HuH-7 (cell line): ENCODE results near the gene DNER.
"Not testable (repeated sequence)": the region's sequence is repeated elsewhere in the genome, so short reads cannot be mapped to it uniquely, and the experiment has no call there.

Experiments used
- DNase-seq: peaks from one replicate; pipeline ENCODE4 v3.0.0; 2011; ENCODE audit warnings: low spot score

DNER gene

DNA sequence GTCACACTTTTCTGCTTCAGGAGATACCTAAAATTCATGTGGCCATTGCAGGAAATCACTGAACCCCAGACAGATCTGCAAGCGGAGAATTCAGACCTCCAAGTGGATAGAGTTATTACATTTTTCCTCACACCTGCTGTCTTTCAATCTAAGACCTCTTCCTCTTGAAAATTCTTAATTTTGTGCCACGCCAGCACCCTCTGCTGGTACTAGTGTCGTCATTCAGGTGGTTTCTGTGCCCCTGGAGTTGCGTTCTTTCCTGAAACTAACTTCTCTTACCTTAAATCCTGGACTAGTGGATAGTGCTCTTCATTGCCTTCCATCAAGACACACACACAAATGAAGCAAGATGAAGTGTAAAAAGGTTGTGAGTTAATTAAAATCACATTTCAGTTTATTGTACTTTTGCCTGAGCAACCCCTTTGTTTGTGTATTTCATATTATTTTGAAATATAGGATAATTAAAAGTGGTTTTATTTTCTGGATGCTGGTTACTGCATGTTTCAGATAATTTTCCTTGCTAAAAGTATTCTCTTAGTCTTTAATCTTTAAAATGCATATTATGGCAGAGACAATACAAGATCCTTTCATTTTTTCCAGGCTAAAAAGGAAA lies 1.6 kb upstream of the DNER start:
- peak; percentile 23 for DNase-seq

DNA sequence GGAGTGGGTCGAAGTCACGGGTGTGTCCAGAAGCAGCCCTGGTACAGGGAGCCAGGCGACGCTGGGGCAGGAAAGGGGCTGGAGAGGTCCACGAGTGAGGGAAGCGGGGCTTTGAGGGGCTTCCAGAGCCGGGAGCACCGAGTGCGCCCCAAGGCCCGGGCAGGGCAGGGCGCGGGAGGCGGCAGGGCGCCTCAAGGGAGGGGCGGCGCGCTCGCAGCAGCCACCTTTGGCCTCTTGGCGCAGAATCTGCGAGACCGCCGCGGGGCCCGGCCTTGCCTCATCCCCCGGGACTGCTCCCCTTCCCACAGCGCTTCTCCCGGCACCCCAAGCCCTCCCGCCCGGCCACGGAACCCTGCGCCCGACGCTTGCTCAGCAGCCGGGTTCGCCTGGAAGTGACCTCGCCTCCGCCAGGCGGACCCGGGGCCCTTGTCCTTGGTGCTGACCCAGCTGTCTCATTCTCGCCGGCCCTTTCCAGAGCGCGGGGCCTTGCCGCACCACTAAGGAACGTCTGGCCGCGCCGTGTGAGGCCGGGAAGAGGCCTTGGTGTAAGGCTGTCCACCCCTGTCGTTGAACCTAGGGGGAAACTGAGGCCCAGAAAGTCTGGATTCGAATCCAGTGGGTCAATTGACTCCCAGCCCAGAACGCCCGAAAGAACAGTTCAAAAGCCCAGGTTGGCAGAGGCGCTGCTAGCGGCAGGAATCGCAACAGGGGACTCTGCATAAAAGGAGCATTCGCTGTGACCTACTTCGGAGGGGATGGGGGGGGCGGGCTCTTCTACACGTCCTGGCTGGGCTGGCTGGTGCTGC lies 584 bp upstream of the DNER start:
- peak; percentile 68 for DNase-seq

- DNase-seq, result no peak
These were observed 830 bp downstream of the DNER start for GRCh38 chr2:229713371-229714079.

- DNase-seq, result no peak
These were observed 2.2 kb downstream of the DNER start for GRCh38 chr2:229712136-229712535.

GRCh38 chr2:229708335-229708734 lies 6.0 kb downstream of the DNER start:
- DNase-seq, result no peak

DNA sequence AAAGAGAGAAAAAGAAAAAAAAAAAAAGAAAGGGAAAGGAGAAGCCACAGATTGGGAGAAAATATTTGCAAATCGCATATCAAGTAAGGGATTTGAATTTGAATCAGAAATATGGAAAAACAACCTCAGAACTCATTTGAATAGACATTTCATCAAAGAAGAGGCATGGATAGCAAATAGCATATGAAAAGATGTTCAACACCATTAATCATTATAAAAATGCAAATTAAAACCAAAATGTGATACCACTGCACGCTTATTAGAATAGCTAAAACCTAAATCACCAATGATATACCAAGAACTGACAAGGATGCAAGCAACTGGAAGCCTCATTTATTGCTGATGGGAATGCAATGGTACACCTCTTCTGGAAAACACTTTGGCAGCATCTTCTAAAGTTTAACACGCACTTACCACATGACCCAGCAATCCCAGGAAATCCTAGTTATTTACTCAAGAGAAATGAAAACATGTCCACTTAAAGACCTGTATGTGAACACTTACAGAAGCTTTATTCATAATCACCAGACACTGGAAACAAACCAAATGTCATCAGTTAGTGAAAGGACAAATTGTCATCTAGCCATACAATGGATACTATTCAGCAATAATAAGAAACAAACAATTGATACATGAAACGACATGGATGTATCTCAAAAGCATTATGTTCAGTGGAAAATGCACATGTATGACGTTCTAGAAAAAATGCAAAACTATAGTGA lies 10.3 kb downstream of the DNER start:
- no peak for DNase-seq

DNA sequence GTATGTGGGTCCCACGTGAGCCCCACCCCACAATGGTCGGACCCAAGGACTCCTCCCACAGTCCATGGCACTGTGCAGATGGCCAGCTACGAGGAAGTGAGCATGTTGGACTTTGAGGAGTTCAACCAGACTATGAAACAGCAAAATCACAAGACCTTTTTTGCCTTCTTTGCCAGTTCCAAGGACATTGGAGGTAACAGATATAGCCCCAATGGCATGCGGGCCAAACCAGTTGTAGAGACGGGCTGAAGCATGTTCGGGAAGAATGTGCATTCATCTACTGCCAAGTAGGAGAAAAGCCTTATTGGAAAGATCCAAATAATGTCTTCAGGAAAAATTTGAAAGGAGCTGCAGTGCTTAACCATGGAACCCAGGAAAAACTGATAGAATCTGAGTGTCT lies 12.6 kb downstream of the DNER start:
- DNase-seq, result no peak

DNA sequence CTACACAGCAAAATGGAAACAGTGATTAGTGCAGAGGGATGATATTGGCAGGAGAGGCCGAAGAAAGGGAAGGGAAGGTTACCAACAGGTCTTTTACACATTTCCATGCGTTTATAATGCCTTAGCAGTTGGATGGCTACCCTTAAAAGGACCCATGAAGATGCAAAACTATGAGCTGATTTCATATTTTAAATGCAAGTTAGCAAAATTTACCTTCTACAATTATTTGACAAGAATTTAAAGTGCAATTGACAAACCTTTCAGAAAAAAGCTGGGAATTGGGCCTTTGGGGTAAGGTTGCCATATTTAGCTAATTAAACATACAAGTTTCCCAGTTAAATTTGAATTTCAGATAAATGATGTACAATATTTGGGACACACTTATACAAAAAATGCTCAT lies 13.3 kb downstream of the DNER start:
- DNase-seq, result no peak

DNA sequence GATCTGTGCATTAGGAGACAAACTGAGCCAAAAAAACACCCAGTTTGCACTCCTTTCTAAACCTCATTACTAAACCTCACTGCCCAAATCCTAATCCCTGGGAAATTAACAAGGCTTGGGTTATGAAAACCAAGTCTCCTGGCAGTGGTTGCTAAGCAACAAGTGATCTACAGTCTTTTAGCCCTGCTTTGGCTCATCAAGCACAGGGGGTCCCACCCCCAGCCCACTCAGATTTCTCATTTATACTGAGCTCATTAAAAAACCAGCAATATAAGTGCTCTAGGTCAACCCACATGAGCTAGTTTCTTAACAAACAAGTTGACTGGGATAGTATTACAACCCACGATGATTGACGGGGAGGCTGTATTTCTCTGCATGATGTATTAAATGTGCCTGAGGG lies 18.4 kb downstream of the DNER start:
- no peak for DNase-seq

- DNase-seq, result not testable (repeated sequence)
These were observed 20.5 kb downstream of the DNER start for GRCh38 chr2:229693845-229694244.

- no peak for DNase-seq
These were observed 22.7 kb downstream of the DNER start for GRCh38 chr2:229691631-229692030.

DNA sequence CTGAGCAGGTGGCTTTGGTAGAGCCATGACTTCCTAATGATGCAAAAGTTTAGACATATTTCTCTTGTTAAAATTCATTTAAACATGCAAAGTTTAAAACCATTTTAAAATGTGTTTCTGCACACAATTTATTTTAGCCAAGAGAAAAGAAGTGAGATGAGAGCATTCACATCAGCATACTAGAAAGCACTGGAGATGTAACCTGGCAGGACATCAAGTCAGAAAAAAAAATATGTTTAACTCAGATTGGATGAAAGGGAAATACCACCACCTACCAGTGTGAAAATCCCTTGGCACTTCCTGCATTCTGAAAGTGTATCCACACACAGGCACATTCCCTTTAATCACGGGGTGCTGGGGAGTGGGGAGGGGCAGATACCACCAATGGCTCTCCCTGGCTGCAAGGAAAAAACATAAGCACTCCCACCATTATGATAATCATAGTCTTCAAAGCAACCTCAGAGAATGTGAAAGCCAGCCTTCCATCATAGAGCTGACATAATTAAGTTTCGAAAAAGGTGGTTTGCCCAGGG lies 25.0 kb downstream of the DNER start:
- no peak for DNase-seq

DNA sequence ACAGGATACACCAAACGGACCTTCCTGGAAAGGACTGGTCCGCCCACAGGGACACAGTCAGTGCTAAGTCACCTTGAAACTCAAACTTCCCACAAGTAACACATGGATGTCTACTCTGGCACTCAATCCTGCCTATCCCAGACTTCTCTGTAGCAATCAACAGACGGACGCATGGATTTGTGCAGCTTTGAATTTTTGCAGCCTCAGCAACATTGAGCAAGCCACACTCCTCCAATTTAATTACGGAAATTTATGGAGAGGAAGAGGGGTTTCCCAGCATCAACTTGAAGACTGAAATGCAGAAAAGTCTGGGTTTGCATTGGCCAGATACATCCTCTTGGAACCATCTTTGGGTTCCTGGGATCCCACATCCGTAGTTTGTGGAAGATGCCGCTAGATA lies 26.2 kb downstream of the DNER start:
- DNase-seq, result no peak

DNA sequence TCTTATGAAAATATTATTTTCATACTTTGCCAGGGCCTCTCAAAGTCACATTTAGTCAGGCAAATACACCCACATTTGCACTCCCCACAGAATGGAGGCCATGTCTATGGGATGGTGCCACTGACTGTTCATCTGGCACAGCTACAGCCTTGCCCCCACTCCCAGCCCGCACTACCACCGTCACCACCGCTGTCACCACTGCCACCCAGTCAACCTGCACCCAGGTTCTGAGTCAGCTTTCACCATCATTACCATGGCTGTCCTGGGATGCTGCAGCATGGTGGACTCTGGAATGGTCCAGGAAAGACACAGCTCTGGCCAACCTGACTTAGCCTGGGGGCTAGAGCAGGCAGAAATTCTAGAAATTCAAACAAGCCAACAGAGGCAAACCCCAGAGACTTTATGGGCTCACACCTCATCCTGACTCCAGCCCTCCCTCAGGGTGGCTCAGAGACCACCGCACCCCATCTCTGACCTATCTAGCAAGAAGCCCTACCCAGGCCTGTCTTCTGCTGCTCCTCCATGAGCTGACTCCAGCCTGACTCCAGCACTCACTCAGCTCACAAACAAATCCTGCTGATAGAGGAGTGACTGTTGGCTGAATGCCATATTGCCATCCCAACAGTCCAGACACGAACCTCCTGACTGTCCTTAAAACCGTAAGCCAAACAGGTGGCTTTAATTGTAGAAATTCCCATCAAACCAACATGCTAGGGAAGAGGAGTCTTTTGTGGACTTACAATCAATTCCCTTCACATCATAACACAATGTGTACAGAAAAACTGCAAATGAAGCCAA lies 28.0 kb downstream of the DNER start:
- DNase-seq, result no peak

DNA sequence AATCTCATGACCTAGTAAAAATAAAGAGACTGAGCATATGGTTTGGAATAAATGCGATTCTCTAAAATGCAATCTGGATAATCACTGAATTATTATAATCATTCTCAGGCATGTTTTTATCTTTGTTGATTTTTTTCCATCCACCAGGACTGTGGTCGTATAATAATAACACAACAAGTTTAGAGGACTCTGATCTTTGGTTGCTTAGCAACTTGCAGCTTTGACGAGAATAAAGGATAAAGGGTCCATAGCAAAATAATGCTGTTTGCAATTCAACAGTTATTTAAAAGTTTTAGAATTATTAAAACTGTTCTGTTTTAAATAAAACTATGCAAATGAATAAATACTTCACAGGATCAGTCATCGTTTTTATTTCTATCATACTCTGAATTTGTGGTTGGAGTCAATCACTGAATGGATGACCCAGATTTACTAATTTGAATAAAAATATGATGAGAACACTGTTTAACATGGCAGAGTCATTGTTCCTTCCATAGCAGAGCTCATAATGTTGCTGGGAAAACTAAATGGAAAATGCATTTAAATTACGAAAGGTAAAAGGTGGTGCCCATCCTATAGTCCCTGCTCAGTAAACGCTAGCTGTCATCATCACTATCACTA lies 29.3 kb downstream of the DNER start:
- DNase-seq, result no peak

DNA sequence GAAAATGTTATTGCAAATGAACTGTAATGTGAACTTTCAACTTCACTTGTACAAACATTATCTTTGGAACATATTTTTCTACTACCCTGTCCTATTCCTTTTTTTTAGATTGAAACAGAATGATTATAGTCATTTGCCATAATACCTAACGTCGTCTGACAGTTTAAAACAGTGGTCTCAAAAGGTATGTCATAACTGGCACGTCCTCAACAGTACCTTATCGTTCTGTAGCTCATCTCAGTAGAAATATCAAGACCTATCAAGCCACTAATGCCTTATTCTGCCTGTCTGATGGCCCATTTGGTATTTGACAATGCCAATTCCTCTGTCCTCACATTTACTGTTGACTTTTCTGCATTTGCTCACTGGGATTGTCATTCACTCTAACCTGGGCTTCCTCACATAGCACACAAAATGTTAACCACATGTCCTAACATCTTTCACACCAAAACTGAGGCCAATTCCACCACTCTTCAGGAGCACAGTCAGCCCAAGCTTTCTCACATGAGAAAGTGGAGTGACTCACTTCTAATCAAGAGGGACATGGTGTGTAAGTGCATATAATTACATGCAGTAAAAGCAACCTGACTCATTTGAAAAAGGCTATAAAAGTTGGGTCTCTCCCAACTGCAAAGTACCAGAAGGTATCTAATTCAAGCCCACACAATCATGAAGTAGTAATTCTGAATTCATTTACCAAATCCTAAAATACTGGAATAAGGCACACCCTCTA lies 34.8 kb downstream of the DNER start:
- DNase-seq, result no peak

- DNase-seq, result no peak
These were observed 38.8 kb downstream of the DNER start for GRCh38 chr2:229675569-229675968.

- DNase-seq, result no peak
These were observed 39.4 kb downstream of the DNER start for GRCh38 chr2:229674830-229675530.

DNA sequence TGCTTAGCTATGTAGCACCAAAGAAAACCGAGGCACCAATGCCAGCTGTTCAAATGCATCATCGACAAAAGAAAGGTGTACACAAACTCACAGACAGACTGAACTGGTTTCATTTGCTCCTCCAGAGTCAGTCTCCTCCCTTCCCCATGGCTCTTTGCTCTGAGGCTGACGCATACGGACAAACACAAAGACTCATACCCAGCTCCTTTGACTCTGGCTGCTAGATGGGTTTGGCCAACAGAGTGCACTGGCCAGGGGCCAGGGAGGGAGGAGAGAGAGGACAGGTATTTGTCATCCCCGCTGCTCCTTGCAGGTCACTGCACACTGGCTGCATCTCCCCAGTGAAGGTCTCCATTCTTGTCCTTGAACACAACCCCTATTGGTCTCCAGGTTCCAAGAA lies 40.7 kb downstream of the DNER start:
- DNase-seq, result no peak

- DNase-seq, result no peak
These were observed 42.3 kb downstream of the DNER start for GRCh38 chr2:229672021-229672420.
